Measurements from ENCODE around the gene EDC4.
"Not testable (repeated sequence)": the region's sequence is repeated elsewhere in the genome, so short reads cannot be mapped to it uniquely, and the experiment has no call there.

The EDC4 gene

GRCh38 chr16:67909056-67909742 is 36.3 kb downstream of the EDC4 start:
- DNase-seq (ENCODE audit: low read depth) = no peak

- peak; percentile 83 for DNase-seq (ENCODE audit: low read depth)
These were observed 37.3 kb downstream of the EDC4 start for GRCh38 chr16:67910158-67910557.

GRCh38 chr16:67914758-67915495 is 42.1 kb downstream of the EDC4 start:
- no peak for DNase-seq (ENCODE audit: low read depth)

- not testable (repeated sequence) for DNase-seq (ENCODE audit: low read depth)
These were observed 42.6 kb downstream of the EDC4 start for GRCh38 chr16:67915496-67915769.

GRCh38 chr16:67915831-67916723 is 43.2 kb downstream of the EDC4 start:
- DNase-seq (ENCODE audit: low read depth) = no peak

- DNase-seq (ENCODE audit: low read depth) = peak; percentile 59
These were observed 44.4 kb downstream of the EDC4 start for GRCh38 chr16:67917140-67917851.

GRCh38 chr16:67917852-67918236 is 45.0 kb downstream of the EDC4 start:
- DNase-seq (ENCODE audit: low read depth) = peak; percentile 34

- no peak for DNase-seq (ENCODE audit: low read depth)
These were observed 46.9 kb downstream of the EDC4 start for GRCh38 chr16:67919622-67920221.

GRCh38 chr16:67922221-67922620 is 49.4 kb downstream of the EDC4 start:
- DNase-seq (ENCODE audit: low read depth) = no peak

GRCh38 chr16:67922740-67923139 is 49.9 kb downstream of the EDC4 start:
- no peak for DNase-seq (ENCODE audit: low read depth)

- DNase-seq (ENCODE audit: low read depth) = no peak
These were observed 50.7 kb downstream of the EDC4 start for GRCh38 chr16:67923414-67924116.

- no peak for DNase-seq (ENCODE audit: low read depth)
These were observed 51.5 kb downstream of the EDC4 start for GRCh38 chr16:67924140-67924906.

- DNase-seq (ENCODE audit: low read depth) = peak; percentile 53
These were observed 53.4 kb downstream of the EDC4 start for GRCh38 chr16:67926181-67926750.

- no peak for DNase-seq (ENCODE audit: low read depth)
These were observed 54.5 kb downstream of the EDC4 start for GRCh38 chr16:67927131-67927941.

- DNase-seq (ENCODE audit: low read depth) = no peak
These were observed 55.3 kb downstream of the EDC4 start for GRCh38 chr16:67928147-67928546.

- DNase-seq (ENCODE audit: low read depth) = peak; percentile 39
These were observed 55.9 kb downstream of the EDC4 start for GRCh38 chr16:67928561-67929364.

GRCh38 chr16:67930191-67930590 is 57.3 kb downstream of the EDC4 start:
- no peak for DNase-seq (ENCODE audit: low read depth)

- no peak for DNase-seq (ENCODE audit: low read depth)
These were observed 57.9 kb downstream of the EDC4 start for GRCh38 chr16:67930678-67931211.

All from fibroblast of gingiva (primary cell).